Endothelial cell of umbilical vein (primary cell): ENCODE results near the gene TNIK. TPM values are rescaled to one million over a fixed set of nuclear protein-coding genes. Genes with fewer than 3 reads are reported as not detected.

Experiments used
- BruUV-seq: library from RNA; stranded (reverse); fragments of 400-500 nt; replicated peaks from 2 replicates; lab custom pipeline; 2021; lab: Mats Ljungman, UMichigan
- CTCF ChIA-PET: fragments of 300-600, 350-600 bp; sonication (Branson Sonifier 250); formaldehyde crosslinking; loops from one replicate; lab custom pipeline; 2021; ENCODE audit warnings: antibody characterized with exemption, inconsistent platforms; lab: Charles Lee
- POLR2A ChIA-PET: fragments of 300-600, 350-600 bp; sonication (Branson Sonifier 250); formaldehyde crosslinking; loops from one replicate; lab custom pipeline; 2021; ENCODE audit warnings: antibody characterized with exemption, inconsistent platforms; lab: Charles Lee
- DNase-seq: peaks from one replicate; pipeline ENCODE4 v3.0.0-alpha.2; 2011; ENCODE audit warnings: low read depth, low spot score
- FAIRE-seq: peaks from 2 replicates; lab custom pipeline; 2011; peaks lifted over from hg19 to GRCh38; lab: Jason Lieb, UNC
- H2AFZ ChIP-seq: 2 replicates; pipeline ENCODE4 v1.6.0; 2012; ENCODE audit warnings: low read depth, low read length, control low read depth, inconsistent platforms
- H3K27ac ChIP-seq: 2 replicates; pipeline ENCODE4 v1.5.1; 2011; ENCODE audit warnings: low read depth, mild to moderate bottlenecking, control low read depth, low read length, moderate library complexity; ENCODE audit not compliant: insufficient read depth
- H3K27me3 ChIP-seq, 2 experiments: 2 replicates each; pipeline versions ENCODE4 v1.6.0 to v1.6.1; 2011; ENCODE audit warnings: low read length in 2 of 2, mixed read lengths in 1 of 2; ENCODE audit not compliant: control insufficient read depth in 2 of 2, insufficient read depth in 2 of 2
- H3K36me3 ChIP-seq, 2 experiments: 2 replicates in 1 of 2; 3 replicates in 1 of 2; pipeline ENCODE4 v1.5.1; 2011; ENCODE audit warnings: low read length in 2 of 2, mild to moderate bottlenecking in 1 of 2, moderate library complexity in 1 of 2; ENCODE audit not compliant: control insufficient read depth in 2 of 2, insufficient read depth in 2 of 2; ENCODE audit errors: extremely low read depth in 1 of 2
- H3K4me1 ChIP-seq: 3 replicates; pipeline ENCODE4 v1.5.1; 2011; ENCODE audit warnings: mild to moderate bottlenecking, low read length; ENCODE audit not compliant: control insufficient read depth, insufficient read depth; ENCODE audit errors: extremely low read depth
- H3K4me2 ChIP-seq: 2 replicates; pipeline ENCODE4 v1.6.1; 2011; ENCODE audit warnings: low read length, control low read depth, mixed read lengths; ENCODE audit not compliant: insufficient read depth
- H3K4me3 ChIP-seq, 3 experiments: fragments of 200-600 bp in 1 of 3; sonication (generic), shearing (Covaris generic) in 1 of 3; replicated peaks in 1 of 3; 2 replicates each; pipeline ENCODE4 v1.5.1; 2011 to 2016; ENCODE audit warnings: control low read depth in 3 of 3, low read length in 3 of 3, mild to moderate bottlenecking in 2 of 3, inconsistent platforms in 1 of 3, low read depth in 1 of 3, moderate library complexity in 1 of 3; ENCODE audit not compliant: insufficient read depth in 1 of 3
- H3K79me2 ChIP-seq: 2 replicates; pipeline ENCODE4 v1.6.0; 2012; ENCODE audit warnings: low read length, inconsistent platforms; ENCODE audit not compliant: control insufficient read depth, insufficient read depth
- H3K9ac ChIP-seq: replicated peaks from 2 replicates; pipeline ENCODE3; 2011; ENCODE audit warnings: low read length, control low read depth; ENCODE audit not compliant: insufficient read depth; ENCODE audit errors: extremely low read depth
- H3K9me1 ChIP-seq: replicated peaks from 3 replicates; pipeline ENCODE4 v1.6.0; 2011; ENCODE audit warnings: mild to moderate bottlenecking, low read length; ENCODE audit not compliant: control insufficient read depth, insufficient read depth; ENCODE audit errors: extremely low read depth
- H3K9me3 ChIP-seq: replicated peaks from 2 replicates; pipeline ENCODE4 v1.5.1; 2012; ENCODE audit warnings: low read length, inconsistent platforms; ENCODE audit not compliant: control insufficient read depth, insufficient read depth
- H4K20me1 ChIP-seq: replicated peaks from 2 replicates; pipeline ENCODE3; 2011; ENCODE audit warnings: mild to moderate bottlenecking, low read length; ENCODE audit not compliant: control insufficient read depth, insufficient read depth; ENCODE audit errors: extremely low read depth
- CTCF ChIP-seq, 2 donors: IDR thresholded peaks; 1 replicate in 1 of 2; 2 replicates in 1 of 2; pipeline ENCODE4 v1.5.1; 2011; ENCODE audit warnings: low read length in 2 of 2, mild to moderate bottlenecking in 2 of 2, moderate library complexity in 2 of 2, control low read depth in 1 of 2, inconsistent platforms in 1 of 2, low read depth in 1 of 2; ENCODE audit not compliant: insufficient read depth in 1 of 2; ENCODE audit errors: extremely low read depth in 1 of 2
- EZH2 ChIP-seq: IDR thresholded peaks from 2 replicates; pipeline ENCODE4 v1.6.1; 2012; ENCODE audit warnings: borderline replicate concordance, low read depth, mild to moderate bottlenecking, moderate library complexity, low read length, inconsistent platforms; ENCODE audit not compliant: severe bottlenecking
- FOS ChIP-seq: IDR thresholded peaks from 2 replicates; pipeline ENCODE4 v1.6.1; 2011; ENCODE audit warnings: mild to moderate bottlenecking, low read length, moderate library complexity, borderline replicate concordance; ENCODE audit not compliant: insufficient read depth
- GATA2 ChIP-seq: IDR thresholded peaks from 2 replicates; pipeline ENCODE4 v1.7.0; 2011; ENCODE audit warnings: low read depth, mild to moderate bottlenecking, moderate library complexity, mixed read lengths, low read length; ENCODE audit not compliant: insufficient read length, insufficient read depth
- JUN ChIP-seq: IDR thresholded peaks from 2 replicates; pipeline ENCODE4 v1.6.1; 2011; ENCODE audit warnings: borderline replicate concordance, low read depth; ENCODE audit not compliant: insufficient read length, insufficient read depth
- MAX ChIP-seq: IDR thresholded peaks from 2 replicates; pipeline ENCODE4 v1.6.1; 2011; ENCODE audit not compliant: insufficient read depth, insufficient read length
- MYC ChIP-seq: IDR thresholded peaks from one replicate; pipeline ENCODE4 v1.6.1; 2011; ENCODE audit warnings: mild to moderate bottlenecking, low read depth, low read length
- POLR2A ChIP-seq: IDR thresholded peaks from 2 replicates; pipeline ENCODE4 v1.6.1; 2012; ENCODE audit warnings: low read depth, mild to moderate bottlenecking, control low read depth, low read length
- POLR2AphosphoS5 ChIP-seq: IDR thresholded peaks from 2 replicates; pipeline ENCODE4 v1.6.1; 2012; ENCODE audit warnings: low read depth, mild to moderate bottlenecking, control low read depth, low read length, moderate library complexity; ENCODE audit not compliant: insufficient read depth
- dilution Hi-C: fragments of 300-500 bp; cut with MboI; formaldehyde crosslinking; loops from one replicate; pipeline ENCODE4 v1.15.0; 2019; ENCODE audit warnings: low sequenced_read_pairs; ENCODE audit not compliant: extremely low pct_ligation_motif_present
- intact Hi-C: fragments of 100-400 bp; cut with micrococcal nuclease; formaldehyde crosslinking; loops from one replicate; pipeline ENCODE4 v1.10.0; 2022
- polyA plus RNA-seq, 4 experiments: library from polyadenylated mRNA; depleted of rRNA in 3 of 4; stranded (reverse) in 3 of 4; unstranded in 1 of 4; fragments of >200 nt; gene quantifications; 2 replicates each; pipeline versions ENCODE4 v1.2.1 to v1.2.3, GENCODE V29; 2011 to 2012; ENCODE audit warnings: missing spikeins in 1 of 4
- total RNA-seq: library from RNA; stranded (reverse); gene quantifications from 2 replicates; pipeline ENCODE4 v1.2.3, GENCODE V29; 2021

TNIK gene
- total and polyA plus RNA-seq, 2 donors (not counting 3 experiments of a cell fraction or from before 2014, with no cell fraction given): 10.9 to 39.7 TPM

GRCh38 chr3:171278299-171278590 lies 182.0 kb downstream of the TNIK start:
- no TSS peak for BruUV-seq
- Histone ChIP-seq H3K9me3 (no peaks in the 10 kb centered on the region), H3K4me1 (peaks cover 11% of the 10 kb centered on the region), H2AFZ (no peak overlapping the region), H3K36me3 (no peaks in the 10 kb centered on the region), H3K9ac (no peak overlapping the region), H3K4me2 (no peak overlapping the region), H3K9me1 (no peaks in the 10 kb centered on the region), H3K4me3 (no peak overlapping the region), H4K20me1 (no peaks in the 10 kb centered on the region), H3K79me2 (no peaks in the 10 kb centered on the region), H3K27me3 (no peaks in the 10 kb centered on the region), H3K27ac (no peak overlapping the region)
- DNase-seq (no peak), FAIRE-seq (no peak)
- CTCF ChIA-PET: no interaction called here
- intact Hi-C loops (no loop called here), dilution Hi-C loops (no loop called here)
- TF ChIP-seq JUN: no peak
- no peak for TF ChIP-seq EZH2
- TF ChIP-seq MYC: no peak
- no peak for TF ChIP-seq POLR2A
- no peak for TF ChIP-seq CTCF (IDR thresholded peaks at IDR 0.05; ENCODE audit: extremely low read depth in 1 of 2, insufficient read depth in 1 of 2, low read depth in 1 of 2, low read length in 2 of 2)
- no peak for TF ChIP-seq MAX
- no peak for TF ChIP-seq GATA2
- no peak for TF ChIP-seq POLR2AphosphoS5
- TF ChIP-seq FOS: no peak
- POLR2A ChIA-PET: no interaction called here
